Calu3 (cell line): ENCODE measurements around the gene PGF. TPM values are rescaled to one million over a fixed set of nuclear protein-coding genes. Genes with fewer than 3 reads are reported as not detected.

ENCODE experiments used
- BruUV-seq: library from RNA; stranded (reverse); fragments of 400-500 nt; replicated peaks from 2 replicates; lab custom pipeline; 2021; lab: Mats Ljungman, UMichigan
- CTCF ChIA-PET: fragments of 300-600 bp; sonication (Branson Sonifier 250); formaldehyde crosslinking; loops from one replicate; lab custom pipeline; 2022; ENCODE audit warnings: antibody characterized with exemption; lab: Charles Lee
- DNase-seq: peaks from one replicate; pipeline ENCODE4 v3.0.0; 2022
- H3K27ac Mint-ChIP-seq: one replicate; pipeline ENCODE4 v1.8.0; 2022; ENCODE audit warnings: mixed read lengths; ENCODE audit not compliant: unreplicated experiment
- H3K27me3 Mint-ChIP-seq: one replicate; pipeline ENCODE4 v1.8.0; 2022; ENCODE audit warnings: mixed read lengths; ENCODE audit not compliant: unreplicated experiment
- H3K36me3 Mint-ChIP-seq: one replicate; pipeline ENCODE4 v1.8.0; 2022; ENCODE audit warnings: mild to moderate bottlenecking, moderate library complexity, mixed read lengths; ENCODE audit not compliant: insufficient read depth, unreplicated experiment
- H3K4me1 Mint-ChIP-seq: one replicate; pipeline ENCODE4 v1.8.0; 2022; ENCODE audit warnings: mild to moderate bottlenecking, low read depth, mixed read lengths; ENCODE audit not compliant: unreplicated experiment
- H3K4me3 Mint-ChIP-seq: one replicate; pipeline ENCODE4 v1.8.0; 2022; ENCODE audit warnings: mild to moderate bottlenecking, low read depth, moderate library complexity, mixed read lengths; ENCODE audit not compliant: unreplicated experiment
- H3K9me3 Mint-ChIP-seq: one replicate; pipeline ENCODE4 v1.8.0; 2022; ENCODE audit warnings: low read depth, mixed read lengths; ENCODE audit not compliant: unreplicated experiment
- intact Hi-C: fragments of 100-400 bp; cut with micrococcal nuclease; formaldehyde crosslinking; loops from one replicate; pipeline ENCODE4 v1.10.0; 2022; ENCODE audit not compliant: unreplicated experiment
- total RNA-seq: library from RNA; stranded (reverse); gene quantifications from 2 replicates; pipeline ENCODE4 v1.2.3, GENCODE V29; 2022
- TF ChIP-seq, protein P1 (sequence below): fragments of 200-600 bp; IDR thresholded peaks from one replicate; pipeline ENCODE4 v1.8.0; 2022; ENCODE audit warnings: antibody characterized with exemption; ENCODE audit not compliant: unreplicated experiment

Gene PGF
- total RNA-seq, 1 experiment from 2014 or later, result 2.1 TPM

DNA sequence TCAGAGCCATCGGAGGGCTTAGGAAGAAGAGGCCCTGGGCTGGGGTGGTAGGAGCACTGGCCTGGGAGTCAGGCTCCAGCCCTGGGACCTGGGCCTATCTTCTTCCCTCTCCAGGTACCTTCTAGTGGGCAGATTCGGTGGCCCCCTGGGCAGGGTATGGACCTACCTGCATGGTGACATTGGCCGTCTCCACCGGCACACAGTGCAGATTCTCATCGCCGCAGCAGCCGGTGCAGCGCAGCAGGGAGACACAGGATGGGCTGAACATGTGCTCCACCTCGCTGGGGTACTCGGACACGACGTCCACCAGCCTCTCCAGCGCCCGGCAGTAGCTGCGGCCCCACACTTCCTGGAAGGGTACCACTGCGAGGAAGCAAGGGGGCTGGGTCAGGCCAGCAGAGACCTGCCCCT, 6.2 kb downstream of the PGF start:
- H3K27ac Mint-ChIP-seq, result no peak overlapping the region
- peaks cover 12% of the 10 kb centered on the region for H3K4me1 Mint-ChIP-seq
- TF ChIP-seq, protein P1, sequence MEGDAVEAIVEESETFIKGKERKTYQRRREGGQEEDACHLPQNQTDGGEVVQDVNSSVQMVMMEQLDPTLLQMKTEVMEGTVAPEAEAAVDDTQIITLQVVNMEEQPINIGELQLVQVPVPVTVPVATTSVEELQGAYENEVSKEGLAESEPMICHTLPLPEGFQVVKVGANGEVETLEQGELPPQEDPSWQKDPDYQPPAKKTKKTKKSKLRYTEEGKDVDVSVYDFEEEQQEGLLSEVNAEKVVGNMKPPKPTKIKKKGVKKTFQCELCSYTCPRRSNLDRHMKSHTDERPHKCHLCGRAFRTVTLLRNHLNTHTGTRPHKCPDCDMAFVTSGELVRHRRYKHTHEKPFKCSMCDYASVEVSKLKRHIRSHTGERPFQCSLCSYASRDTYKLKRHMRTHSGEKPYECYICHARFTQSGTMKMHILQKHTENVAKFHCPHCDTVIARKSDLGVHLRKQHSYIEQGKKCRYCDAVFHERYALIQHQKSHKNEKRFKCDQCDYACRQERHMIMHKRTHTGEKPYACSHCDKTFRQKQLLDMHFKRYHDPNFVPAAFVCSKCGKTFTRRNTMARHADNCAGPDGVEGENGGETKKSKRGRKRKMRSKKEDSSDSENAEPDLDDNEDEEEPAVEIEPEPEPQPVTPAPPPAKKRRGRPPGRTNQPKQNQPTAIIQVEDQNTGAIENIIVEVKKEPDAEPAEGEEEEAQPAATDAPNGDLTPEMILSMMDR, result no peak
- H3K4me3 Mint-ChIP-seq, result no peak overlapping the region
- no peak for DNase-seq
- peaks cover 3% of the 10 kb centered on the region for H3K36me3 Mint-ChIP-seq
- CTCF ChIA-PET, result interaction anchor here (1.0 kb wide), 1 partner anchor 69 kb away, joined by 3 read pairs; no protein-coding TSS in a partner anchor
- BruUV-seq, result no TSS peak
- intact Hi-C loops, result no loop called here
- H3K9me3 Mint-ChIP-seq, result no peaks in the 10 kb centered on the region
- no peaks in the 10 kb centered on the region for H3K27me3 Mint-ChIP-seq

DNA sequence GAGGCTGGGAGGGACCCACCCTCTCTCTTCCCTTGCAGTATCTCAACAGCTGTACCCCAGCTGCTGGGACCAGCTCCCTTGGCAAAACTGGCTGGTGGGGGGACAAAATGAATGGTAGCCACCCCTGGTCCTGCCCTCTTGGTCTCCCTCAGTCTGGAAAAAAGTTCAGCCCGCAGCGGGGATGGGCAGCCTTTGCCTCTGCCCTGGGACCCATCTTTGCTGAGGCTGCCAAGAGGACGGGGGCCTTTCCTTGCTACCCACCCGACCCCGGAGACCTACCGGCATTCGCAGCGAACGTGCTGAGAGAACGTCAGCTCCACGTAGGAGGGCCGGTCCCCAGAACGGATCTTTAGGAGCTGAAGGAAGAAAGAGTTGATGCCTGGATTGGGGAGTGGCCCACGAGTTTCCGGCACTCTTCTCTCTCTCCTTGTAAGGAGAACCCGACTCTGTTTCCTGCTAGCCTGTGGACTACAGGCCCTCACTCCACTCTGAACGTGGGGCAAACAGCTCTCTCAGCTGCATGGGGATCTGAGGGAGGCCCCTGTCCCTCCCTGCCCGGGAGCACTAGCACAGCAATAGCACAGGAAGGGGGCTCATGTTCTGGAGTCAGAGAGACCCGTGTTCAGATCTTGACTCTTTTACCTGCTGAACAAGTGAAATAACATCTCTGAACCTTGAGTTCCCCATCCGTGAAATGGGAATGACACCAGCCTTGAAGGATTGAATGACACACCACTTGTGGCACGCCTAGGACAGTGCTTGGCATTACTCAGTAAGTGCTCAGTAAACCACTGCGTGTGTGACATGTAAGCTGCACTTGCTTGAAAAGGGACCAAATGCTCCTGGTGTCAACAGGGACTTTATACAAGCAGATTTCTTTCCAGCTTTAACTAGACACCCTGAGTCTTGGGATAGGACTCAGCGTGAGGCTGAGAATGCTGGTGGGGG, 6.9 kb downstream of the PGF start:
- no peak overlapping the region for H3K27ac Mint-ChIP-seq
- TF ChIP-seq, protein P1, result no peak
- DNase-seq, result no peak
- intact Hi-C loops, result no loop called here
- peaks cover 3% of the 10 kb centered on the region for H3K36me3 Mint-ChIP-seq
- no TSS peak for BruUV-seq
- CTCF ChIA-PET, result interaction anchor here (1.0 kb wide), 1 partner anchor 70 kb away, joined by 3 read pairs; no protein-coding TSS in a partner anchor
- no peaks in the 10 kb centered on the region for H3K9me3 Mint-ChIP-seq
- H3K4me3 Mint-ChIP-seq, result no peak overlapping the region
- H3K27me3 Mint-ChIP-seq, result no peaks in the 10 kb centered on the region
- H3K4me1 Mint-ChIP-seq, result peaks cover 12% of the 10 kb centered on the region

DNA sequence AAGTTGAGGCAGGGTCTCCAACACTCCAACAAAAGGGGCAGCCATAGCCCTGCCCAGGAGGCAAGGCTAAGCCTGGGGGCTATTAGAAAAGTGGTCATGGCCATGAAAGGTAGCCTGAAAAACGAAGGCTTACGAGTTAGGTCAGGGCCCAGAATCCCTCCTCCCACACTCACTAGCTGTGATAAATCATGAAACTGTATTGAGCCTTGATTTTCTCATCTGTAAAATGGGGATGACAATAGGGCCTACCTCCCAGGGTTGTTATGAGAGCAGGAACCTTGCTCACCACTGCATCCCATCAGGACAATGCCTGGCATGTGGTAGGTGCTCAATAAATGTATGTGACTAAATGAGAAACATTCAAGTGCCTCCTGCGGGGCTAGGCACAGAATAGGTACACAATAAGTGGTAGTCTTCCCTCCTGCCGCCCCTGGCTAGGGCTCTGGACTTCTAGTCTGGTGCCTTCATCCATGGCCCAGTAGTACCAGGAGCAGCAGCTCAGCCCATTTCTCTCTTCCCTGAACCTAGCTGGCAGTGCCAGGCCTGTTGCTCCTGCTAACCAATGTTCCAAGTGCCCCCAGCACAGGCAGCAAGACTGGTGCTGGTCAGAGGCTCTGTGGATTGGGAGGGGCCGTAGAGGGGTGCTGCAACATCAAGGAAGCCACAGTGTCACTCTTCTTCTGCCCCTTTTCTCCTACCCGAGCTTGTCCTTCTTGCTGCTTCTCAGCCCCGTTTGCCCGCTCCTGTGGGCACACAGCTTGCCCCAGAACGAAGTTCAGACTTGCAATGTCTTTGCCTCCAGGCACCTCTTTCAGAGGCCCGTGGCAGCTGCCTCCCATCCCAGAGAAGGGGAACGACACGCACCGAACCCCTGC, 7.8 kb downstream of the PGF start:
- Mint-ChIP-seq H3K9me3 (no peaks in the 10 kb centered on the region), H3K4me1 (peaks cover 12% of the 10 kb centered on the region), H3K4me3 (no peak overlapping the region), H3K27me3 (no peaks in the 10 kb centered on the region), H3K27ac (no peak overlapping the region), H3K36me3 (peaks cover 3% of the 10 kb centered on the region)
- TF ChIP-seq, protein P1, result no peak
- CTCF ChIA-PET, result no interaction called here
- no TSS peak for BruUV-seq
- DNase-seq, result no peak
- intact Hi-C loops, result loop anchor here (2.0 kb wide), 1 partner anchor 141 kb away; no protein-coding TSS in a partner anchor

DNA sequence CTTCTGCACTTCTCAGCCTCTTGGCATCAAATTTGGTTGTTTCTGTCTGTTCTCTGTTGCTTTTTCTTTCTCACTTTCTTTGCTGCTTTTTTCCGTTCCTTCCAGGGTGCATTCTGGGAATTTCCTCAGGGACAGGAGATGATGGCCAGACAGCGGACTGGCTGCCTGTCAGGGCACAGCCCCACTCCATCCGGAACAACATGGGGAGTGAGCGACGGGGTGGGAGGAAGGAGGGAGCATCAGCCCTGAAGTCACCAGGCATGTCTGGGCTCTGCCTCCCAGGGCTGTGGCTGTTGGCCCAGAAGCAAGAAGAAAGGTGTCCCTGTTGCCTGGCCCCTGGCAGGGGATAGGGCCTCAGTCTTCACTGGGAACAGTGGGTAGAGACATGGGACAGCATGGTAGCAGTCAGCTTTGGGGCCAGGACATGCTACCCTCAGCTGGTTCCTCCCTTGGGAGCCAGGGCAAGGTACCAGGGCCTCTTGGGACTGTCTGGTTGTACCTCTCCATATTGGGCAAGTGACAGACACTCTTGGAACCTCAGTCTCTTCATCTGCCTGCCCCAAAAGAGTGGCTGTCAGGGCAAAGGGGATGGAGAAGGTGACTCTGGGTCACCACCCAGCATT, 8.6 kb downstream of the PGF start:
- DNase-seq, result no peak
- H3K36me3 Mint-ChIP-seq, result peaks cover 3% of the 10 kb centered on the region
- intact Hi-C loops, result loop anchor here (2.0 kb wide), 1 partner anchor 142 kb away; no protein-coding TSS in a partner anchor
- H3K27ac Mint-ChIP-seq, result no peak overlapping the region
- no peaks in the 10 kb centered on the region for H3K27me3 Mint-ChIP-seq
- H3K9me3 Mint-ChIP-seq, result no peaks in the 10 kb centered on the region
- no TSS peak for BruUV-seq
- TF ChIP-seq, protein P1, result no peak
- no peak overlapping the region for H3K4me3 Mint-ChIP-seq
- H3K4me1 Mint-ChIP-seq, result peaks cover 12% of the 10 kb centered on the region
- CTCF ChIA-PET, result interaction anchor here (0.6 to 2.3 kb wide), 5 partner anchors 24 to 142 kb away, joined by 3 to 12 read pairs (median 8); partner anchors contain the start of genes EIF2B2 and RPS6KL1
